Hematopoietic multipotent progenitor cell treated with erythropoietin and hydrocortisone succinate and interleukin-3 and kit ligand, for 17 days (in vitro differentiated cells): ENCODE results near the gene CTCFL.
"Not testable (repeated sequence)": the region's sequence is repeated elsewhere in the genome, so short reads cannot be mapped to it uniquely, and the experiment has no call there.

Experiments used
- DNase-seq: peaks from one replicate; pipeline ENCODE4 v3.0.0-alpha.2; 2015; ENCODE audit warnings: low spot score

The CTCFL gene

DNA sequence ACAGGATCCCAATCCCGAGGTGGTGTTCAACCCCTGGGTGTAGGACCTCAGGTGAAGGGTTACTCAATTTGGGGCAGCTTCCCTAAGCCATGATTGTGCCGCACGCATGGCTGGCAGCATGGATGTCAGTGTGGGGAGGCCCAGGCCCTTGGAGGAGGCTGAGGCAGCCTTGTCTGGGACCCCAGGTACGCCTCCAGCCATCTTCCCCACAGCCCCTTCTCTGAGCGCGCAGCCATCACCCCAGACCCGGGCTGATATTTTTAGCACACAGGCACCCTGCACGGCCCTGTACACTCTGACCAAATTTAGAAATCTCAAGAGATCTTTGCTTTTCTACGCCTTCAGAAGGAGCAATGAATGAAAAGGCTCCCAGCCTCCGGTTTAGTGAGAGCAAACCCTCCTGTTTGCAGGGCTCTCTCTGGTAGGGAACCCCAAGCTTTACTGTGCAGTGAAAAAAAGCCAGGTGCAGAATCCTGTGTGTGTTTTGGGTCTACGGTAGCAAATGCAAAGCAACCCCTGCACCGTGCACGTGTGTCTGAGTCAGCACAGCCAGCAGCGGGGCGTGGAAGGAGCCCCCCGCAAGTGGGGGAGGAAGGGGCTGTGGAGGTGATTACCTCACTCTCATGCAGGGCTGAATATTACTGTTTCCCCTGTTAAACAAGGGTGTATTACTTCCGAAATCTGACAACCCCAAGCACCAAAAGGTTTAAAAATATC lies 44.3 kb downstream of the CTCFL start:
- no peak for DNase-seq

DNA sequence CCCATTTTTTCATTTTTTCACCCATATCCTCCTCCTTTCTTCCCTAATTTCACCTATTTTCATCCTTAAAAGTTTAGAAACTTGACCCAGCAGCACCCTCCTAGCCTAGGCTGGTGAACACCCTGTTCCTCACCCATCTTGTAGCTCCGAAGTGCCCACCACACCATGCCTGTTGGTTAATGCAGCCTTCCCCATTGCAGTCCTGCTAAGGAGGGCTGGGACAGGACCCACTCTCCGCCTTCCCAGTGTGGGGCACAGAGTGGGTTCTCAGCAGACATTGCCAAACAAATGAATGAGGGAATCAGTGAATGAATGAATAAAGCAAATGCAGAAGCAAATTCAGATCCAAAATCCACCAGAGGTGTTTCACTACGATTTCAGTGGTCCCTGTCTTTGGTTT lies 45.7 kb downstream of the CTCFL start:
- DNase-seq = no peak

DNA sequence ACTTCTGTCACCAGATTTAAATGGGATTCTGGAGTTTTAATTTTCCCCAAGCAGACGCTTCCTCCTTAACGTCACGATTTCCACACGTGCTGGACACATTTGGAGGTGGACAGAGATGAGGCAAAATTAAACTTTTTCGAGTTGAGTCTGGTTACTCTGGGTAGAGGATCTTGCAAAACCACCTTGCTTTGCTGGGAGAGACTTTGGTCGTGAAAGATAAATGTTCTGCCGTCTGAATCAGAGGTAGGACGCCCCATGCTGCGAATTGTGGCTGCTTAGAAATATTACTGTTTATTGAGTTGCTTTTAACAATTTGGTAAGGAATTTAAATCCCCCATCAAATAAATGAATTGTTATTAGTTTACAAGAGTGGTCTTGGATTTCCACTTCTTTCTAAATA lies 46.8 kb downstream of the CTCFL start:
- no peak for DNase-seq

DNA sequence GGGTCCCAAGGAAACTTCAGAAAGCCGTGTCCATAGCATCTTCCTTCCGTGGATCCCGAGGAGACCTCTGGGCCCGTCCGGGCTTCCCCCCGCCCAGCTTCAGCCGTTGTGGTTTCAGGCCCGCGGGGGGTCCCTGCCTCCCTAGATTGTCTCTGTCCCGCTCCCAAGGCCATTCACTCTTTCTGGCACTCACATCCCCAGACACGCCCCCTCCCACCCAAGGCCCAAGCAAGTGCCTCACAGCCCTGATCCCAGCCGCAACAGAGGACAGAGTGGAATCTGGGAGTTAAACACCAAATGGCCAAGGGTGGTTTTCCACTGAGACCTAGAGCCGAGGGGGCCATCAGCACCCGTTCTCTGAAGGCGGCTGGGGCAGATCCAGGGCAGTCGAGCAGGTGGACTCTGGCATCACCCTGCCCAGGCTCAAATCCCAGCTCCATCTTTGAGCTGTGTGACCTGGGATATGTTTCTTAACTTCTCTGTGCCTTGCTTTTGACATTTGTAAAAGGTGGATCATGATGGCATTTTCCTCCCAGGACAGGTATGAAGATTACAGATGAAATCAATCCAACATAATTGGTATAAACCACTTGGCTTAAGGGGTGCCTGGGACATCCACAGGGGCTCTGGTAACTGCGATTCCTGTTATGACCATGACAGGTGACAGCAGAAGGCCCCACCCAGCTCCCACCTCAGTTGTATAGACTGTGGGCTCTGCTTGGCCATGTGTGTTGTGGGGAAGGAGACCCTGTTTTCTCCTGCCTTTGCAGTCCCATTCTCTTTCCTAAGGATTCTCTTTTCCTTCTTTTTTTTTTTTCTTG lies 48.1 kb downstream of the CTCFL start:
- DNase-seq = no peak

DNA sequence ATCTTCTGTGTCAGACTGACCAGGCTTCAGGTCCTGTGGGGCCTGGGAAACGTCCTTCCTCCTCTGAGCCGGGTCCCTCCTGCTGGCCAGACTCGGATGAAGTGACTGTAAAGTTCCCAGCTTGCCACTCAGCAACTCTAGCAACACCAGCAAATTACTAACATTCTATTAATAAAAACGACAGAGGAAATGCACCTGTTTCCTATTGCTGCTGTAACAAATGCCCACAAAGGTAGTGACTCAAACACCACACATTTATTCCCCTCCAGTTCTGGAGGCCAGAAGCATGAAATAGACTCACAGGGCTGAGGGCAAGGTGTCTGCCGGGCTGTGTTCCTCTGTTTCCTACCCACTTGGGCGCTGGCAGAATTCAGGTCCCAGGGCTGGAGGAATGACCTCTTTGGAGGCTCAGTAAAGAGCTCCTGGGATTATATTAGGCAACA lies 48.8 kb downstream of the CTCFL start:
- DNase-seq = no peak

DNA sequence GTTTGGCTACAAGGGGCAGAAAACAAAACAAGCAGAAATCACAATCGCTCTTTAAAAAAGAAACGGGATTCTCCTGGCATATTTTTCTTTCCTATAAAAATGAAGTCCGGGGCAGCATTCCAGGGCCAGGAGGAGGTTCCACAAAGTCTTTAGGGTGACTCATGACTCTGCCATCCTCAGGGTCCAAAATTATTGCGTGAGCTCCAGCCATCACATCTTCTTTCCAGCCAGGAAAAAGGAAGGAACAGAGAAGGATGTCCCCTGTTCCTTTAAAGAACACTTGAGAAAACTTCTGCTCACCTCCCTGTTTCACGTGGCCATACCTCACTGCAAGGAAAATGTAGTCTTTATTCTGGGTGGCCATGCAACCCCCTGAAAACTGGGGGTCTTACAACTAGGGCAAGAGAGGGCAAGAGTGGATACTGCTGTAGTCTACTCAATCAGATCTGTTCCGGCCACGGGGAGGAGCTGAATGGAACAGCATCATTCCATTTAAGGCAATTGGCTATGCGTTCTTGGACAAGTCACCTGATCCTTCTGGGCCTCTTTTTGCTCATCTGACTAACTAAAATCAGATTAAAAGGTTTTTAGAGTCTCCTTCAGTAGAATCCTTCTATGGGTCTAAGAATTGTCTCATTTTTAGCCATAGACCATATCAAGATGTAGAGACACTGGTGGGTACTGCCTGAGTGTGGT lies 49.4 kb downstream of the CTCFL start:
- DNase-seq = no peak

DNA sequence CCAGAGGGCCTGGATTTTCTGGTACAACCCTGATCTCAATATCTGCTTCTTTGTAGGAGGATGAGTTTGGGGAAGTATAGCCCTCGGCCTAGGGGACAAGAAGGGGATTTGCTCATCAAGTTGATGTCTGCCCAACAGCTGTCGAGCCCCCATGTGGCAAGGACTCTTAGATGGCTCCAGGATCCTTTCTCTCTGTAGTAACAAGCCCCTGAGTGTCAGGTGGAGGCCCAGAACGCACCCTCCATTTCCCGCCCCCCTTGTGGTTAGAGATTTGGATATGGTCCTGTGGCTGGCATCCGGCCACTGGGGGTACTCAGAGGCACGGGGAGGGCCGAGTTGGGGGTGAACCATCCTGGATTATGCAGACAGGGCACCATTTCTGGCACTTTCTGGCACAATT lies 50.1 kb downstream of the CTCFL start:
- DNase-seq = no peak

DNA sequence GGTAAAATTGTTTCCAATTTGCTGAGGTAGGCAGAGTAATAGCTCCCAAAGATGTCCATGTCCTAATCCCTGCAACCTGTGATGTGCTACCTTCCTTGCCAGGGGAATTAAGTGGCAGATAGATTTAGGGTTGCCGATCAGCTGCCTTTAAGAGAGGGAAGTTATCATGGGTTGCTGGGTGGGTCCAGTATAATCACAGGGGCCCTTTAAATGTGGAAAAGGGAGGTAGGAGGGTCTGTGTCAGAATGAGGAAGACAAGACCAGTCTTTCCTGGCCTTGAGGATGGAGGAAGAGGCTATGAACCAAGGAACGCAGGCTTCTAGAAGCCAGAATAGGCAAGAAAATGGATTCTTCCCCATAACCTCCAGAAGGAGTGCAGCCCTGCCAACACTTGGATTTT lies 50.7 kb downstream of the CTCFL start:
- no peak for DNase-seq

DNA sequence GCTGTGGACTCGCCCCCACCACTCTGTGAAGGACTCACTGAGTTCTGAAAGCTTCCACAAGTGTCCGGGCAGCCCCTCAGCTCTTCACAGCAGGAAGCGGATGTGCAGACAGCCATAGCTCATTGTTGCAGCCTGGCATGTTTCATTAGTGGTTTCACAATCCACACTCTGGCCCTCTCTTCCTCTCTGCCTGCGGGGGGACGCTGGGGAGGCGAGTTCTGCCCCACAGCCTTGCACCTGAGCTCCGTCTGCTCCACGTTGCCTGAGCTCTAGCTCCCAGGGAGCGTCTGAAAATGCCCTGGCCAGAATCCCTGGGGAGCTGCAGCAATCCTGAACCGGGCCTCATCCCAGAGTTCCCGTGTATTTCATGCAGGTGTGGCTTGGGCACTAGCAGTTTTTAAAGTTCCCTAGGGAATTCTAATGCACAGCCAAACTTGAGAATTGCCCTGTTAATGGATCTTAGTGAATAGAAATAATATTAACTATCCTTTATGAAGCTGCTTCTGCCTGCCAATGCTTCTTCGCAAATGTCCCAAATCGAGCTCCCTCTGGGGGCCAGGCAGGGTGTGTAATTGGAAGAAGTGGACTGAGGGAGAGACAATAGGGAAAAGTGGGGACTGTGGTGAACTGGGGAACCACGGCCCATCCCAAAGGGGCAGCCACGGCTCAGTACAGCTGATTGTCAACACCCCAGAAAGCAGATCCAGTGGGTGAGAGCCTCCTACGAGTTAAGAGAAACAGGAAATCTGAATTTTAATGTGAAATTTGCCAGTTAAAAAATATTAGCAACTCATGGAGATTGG lies 51.5 kb downstream of the CTCFL start:
- no peak for DNase-seq

DNA sequence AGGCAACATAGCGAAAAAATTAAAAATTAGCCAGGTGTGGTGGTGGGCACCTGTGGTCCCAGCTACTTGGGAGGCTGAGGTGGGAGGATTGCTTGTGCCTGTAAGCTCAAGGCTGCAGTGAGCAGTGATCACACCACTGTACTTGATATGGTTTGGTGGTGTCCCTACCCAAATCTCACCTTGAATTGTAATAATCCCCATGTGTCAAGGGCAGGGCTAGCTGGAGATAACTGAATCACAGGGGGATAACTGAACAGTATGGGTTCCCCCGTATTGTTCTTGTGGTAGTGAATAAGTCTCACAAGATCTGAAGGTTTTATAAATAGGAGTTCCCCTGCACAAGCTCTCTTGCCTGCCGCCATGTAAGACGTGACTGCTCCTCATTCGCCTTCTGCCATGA lies 52.5 kb downstream of the CTCFL start:
- DNase-seq = not testable (repeated sequence)

DNA sequence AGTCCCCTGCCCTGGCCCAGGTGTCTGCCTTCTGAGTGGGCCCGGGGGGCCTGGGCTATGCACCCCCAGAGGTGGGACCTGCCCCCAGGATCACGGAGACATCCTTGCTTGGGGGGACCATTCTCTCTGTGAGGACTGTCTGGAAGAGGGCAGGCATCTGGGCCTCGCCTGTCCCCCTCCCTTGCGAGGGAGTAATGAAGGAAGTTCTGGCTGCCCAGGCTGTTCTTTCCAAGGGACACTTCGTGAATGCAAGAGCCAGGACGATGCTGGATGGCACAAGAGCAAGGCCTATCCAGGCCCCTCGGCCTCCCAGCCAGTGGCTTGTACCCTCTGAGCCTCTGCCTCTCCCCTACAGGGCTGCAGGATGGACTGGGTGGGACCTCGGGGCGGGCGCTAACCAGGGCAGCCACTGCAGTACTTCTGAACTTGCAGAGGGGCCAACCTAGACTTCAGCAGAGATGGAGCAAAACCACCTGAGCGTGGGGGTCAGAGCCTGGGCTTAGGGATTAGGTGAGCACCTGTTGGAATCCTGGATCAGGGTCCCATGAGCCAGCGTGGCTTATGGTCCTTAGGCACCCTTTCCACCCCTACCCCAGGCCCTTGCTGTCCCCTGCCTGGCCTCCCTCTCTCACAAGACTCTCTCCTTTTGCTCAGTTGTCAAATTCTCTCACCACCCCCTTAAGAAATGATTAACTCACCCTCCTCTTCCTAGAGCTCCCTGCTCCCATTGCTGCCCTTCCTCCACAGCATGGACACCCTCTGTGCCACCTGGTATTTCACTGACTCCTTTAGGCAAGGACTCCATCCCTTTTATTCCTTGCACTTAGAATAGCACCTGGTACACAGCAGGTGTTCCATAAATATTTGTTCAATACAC lies 53.2 kb downstream of the CTCFL start:
- DNase-seq = no peak

DNA sequence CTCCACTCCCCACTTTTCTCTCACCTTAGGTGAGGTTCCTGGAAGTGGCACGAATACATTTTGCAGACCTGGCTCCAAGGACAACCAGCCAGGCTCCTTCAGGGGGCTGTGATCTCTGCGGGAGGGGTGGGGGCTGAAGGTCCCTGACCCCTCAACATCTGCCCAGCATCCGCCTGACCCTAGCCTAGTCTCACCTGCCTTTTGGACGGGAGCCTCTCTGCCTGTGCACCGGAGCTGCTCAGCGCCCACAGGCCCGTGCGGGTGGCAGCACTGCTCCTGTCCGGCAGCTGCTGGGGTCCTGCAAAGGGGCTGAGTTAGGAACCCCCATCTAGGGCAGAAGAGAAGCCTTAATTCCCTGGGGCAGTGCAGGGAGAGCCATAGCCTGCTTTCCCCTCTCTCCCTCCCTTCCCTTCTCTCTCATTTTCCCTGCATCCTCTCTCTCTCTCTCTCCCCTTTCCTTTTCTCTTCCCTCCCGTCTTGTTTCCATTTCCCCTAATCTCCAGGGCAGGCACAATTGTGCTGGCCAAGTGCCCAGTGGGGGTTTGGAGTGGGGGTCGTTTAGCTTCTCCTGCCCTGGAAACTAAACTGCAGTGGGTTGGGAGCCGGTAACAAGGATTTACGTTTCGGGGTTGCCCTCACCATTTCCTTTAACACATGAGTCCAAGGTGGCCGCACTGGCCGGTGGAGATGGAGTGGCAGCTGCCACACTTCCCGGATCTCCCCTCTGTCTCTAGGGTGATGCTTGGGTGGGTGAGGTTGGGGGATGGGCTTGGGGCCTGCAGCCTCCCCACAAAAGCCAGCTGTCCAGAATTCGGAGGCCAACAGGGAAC lies 54.1 kb downstream of the CTCFL start:
- no peak for DNase-seq

DNA sequence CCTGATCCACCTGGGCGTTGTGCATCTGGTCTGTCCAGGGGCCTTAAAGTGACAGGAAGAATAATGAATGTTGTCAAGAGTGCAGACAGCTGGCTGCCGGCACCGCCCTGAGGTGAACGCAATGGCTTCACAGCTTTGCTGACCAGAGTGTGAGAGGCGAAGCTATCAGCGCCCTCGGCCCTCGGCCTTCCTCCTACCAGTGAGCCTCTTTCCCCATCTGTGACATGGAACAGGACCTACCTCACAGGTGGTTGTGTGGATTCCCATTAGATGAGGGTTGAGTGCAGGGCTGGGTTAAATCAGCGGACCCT lies 54.8 kb downstream of the CTCFL start:
- no peak for DNase-seq

DNA sequence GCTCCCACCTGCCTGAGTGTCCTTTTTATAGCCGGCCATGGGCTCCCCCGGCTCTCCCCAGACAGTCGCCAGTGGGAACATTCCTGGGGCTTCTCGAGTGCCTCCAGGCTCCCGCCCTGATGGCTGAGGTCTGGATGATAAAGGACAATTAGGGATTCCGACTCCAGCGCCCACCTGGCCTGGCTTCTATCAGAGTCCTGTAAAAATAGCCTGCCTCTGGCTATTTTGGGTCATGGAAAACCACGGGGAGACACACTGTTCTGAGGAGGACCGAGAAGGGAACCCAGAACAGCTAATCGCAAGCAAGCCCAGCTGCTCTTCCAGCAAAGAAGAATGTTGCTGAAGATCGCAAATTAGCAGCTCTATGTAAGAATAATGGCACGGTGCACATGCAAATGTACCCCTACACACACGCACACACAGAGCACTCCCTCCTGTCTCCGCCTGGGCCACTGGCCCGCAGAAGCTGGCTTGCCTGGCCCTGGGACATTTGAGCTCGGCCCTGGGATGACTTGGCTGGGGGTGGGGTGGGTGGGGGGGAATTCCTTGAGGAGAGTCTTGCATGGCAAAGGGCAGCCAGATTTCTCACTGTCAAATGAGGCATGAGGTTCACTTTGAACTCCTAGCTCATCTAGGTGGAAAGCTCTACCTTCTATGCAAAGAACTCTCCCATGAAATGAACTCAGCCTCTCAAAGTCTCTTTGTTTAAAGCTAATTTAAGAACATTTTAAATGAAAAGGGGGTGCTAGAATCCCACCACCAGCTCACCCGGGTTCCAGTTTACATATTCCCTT lies 55.3 kb downstream of the CTCFL start:
- DNase-seq = no peak

DNA sequence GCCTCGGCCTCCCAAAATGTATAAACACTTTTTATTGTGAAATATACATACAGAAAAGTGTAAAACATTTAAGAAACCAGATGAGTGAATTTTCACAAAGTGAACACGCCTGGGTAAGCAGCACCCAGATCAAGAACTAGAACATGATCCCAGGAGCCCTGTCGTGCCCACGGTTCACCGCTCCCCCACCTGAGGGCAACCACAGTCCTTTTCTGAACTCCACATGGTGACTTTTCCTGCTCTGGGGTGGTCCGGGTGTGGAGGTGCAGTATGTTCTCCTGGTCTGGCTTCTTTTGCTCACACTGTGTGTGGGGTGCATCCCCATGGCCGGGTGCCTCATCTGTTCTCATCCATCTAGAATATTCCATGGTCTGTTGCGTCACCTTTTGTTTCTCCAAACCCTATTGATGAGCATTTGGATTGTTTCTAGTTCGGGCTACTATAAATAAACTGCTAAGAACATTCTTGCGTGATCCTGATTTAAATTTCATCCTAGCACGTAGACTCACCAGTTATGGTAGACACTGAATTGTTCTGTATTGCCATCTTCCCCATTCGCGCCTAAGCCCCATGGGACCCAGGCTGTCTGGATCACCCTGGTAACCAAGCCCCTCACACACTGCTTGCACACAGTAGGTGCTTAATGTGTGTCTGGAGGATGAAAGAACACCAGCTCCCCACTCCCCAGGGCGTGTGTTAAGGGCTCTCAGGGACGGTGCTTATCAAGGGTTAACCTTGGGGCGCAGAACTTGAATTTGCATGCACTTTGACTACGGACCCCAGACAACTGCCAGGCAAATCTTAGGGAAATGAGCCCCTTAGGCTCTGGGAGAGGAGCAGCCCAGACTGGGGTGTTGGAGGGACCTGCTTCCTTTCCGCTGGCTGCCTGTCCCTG lies 56.2 kb downstream of the CTCFL start:
- no peak for DNase-seq

DNA sequence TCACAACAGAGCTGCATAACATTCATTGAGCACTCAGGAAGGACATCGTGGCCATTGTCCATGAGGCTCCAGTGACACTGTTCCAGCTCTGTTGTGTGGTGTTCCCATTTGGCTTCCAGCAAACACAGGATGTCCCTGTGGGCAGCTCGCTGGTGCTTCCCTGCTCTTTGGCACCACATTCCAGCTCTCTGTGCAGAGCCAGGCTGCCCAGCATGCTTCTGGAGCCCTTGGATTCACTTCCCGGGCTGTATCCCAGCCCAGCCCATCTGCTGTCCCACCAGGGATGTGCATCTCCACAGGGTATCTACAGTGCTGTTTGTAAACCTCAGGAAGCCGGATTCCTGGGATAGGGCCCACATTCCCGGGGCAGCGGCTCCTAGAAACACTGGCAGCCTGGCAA lies 57.2 kb downstream of the CTCFL start:
- no peak for DNase-seq

DNA sequence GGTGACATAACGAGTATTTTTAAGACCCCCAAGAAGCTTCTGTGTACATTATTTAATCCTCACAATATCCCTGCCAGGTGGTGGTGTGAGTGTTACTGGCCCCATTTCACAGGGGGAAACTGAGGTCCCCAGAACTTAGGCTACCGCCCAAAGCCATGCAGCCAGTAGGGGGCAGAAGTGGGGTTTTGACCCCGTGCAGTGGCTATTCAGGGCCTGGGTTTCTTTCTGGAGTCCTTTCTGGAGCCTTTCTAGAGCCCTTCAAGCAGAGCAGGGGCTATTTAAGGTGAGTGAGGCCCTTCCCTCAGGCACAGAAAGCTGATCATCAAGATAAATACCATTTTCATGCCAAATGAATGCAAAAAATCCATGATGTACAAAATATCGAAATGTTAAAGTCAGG lies 59.0 kb downstream of the CTCFL start:
- DNase-seq = no peak

DNA sequence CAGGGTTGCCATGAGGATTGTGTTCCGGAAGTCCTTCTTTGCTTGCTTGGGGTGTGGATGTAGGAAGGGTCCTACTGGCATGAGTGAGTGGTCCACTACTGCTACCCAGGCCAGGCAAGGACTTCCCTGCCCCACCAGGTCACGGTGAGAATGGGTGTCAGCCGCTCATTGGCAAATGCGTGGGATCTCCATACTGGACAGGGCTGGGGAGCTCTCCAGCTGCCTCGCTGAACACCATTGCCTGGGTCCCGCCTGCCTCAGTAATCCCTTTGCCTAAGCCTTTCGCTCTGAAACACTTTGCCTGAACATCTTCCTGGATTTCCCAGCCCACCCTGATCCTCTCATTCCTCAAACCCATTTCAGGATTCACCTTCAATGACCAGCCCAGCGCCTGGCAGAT lies 59.5 kb downstream of the CTCFL start:
- no peak for DNase-seq
